Breast epithelium (tissue), 4 donors: ENCODE results near the gene C1RL. TPM values are rescaled to one million over a fixed set of nuclear protein-coding genes. Genes with fewer than 3 reads are reported as not detected.

ENCODE experiments used
- DNase-seq, 2 donors: peaks; one replicate each; pipeline ENCODE4 v3.0.0-alpha.2; 2019; ENCODE audit warnings: low spot score in 2 of 2
- H3K27ac ChIP-seq, 2 donors: fragments of 200-600 bp; sonication (generic) in 1 of 2; one replicate each; pipeline ENCODE4 v1.5.1; 2016 to 2019; ENCODE audit warnings: mild to moderate bottlenecking in 1 of 2
- H3K27me3 ChIP-seq, 2 donors: fragments of 200-600 bp; sonication (generic) in 1 of 2; one replicate each; pipeline versions ENCODE4 v1.5.1 to v1.6.0; 2017 to 2019; ENCODE audit warnings: control low read depth in 1 of 2, mild to moderate bottlenecking in 1 of 2
- H3K36me3 ChIP-seq: fragments of 200-600 bp; one replicate; pipeline ENCODE4 v1.5.1; 2019
- H3K4me1 ChIP-seq, 2 donors: fragments of 200-600 bp; sonication (generic); one replicate each; pipeline ENCODE4 v1.5.1; 2016 to 2019; ENCODE audit warnings: control low read depth in 1 of 2
- H3K4me3 ChIP-seq, 3 donors: fragments of 200-600 bp; sonication (generic); 1 replicate in 2 of 3; 2 replicates in 1 of 3; pipeline ENCODE4 v1.5.1; 2016 to 2019; ENCODE audit warnings: mild to moderate bottlenecking in 3 of 3, moderate library complexity in 2 of 3
- H3K9me3 ChIP-seq, 2 donors: fragments of 200-600 bp; sonication (generic) in 1 of 2; one replicate each; pipeline ENCODE4 v1.5.1; 2016 to 2019; ENCODE audit warnings: control low read depth in 1 of 2
- CTCF ChIP-seq, 3 donors: fragments of 450-650 bp; IDR thresholded peaks; one replicate each; pipeline ENCODE4 v1.5.1; 2016 to 2017; ENCODE audit warnings: antibody characterized with exemption in 3 of 3, mild to moderate bottlenecking in 3 of 3, moderate library complexity in 3 of 3
- POLR2A ChIP-seq: fragments of 450-650 bp; IDR thresholded peaks from one replicate; pipeline ENCODE4 v1.6.1; 2016; ENCODE audit warnings: antibody characterized with exemption, mild to moderate bottlenecking, moderate library complexity
- POLR2AphosphoS5 ChIP-seq, 3 donors: sonication (generic); formaldehyde crosslinking; IDR thresholded peaks; one replicate each; pipeline ENCODE4 v1.6.1; 2017; ENCODE audit warnings: antibody characterized with exemption in 3 of 3
- intact Hi-C: fragments of 100-400 bp; cut with DNase I; formaldehyde crosslinking; loops from one replicate; pipeline ENCODE4 v1.15.1; 2023; ENCODE audit warnings: low total_unique reads
- total RNA-seq, 3 donors: library from RNA; depleted of rRNA; stranded (reverse); fragments of >200 nt; gene quantifications; one replicate each; pipeline ENCODE4 v1.1.0, GENCODE V29; 2016

The C1RL gene
- total RNA-seq, 3 donors from 2014 or later, result 80.6 to 138 (median 124) TPM

- Histone ChIP-seq H3K36me3 (peaks cover 5% of the 10 kb centered on the region), H3K4me1 (no peaks in the 10 kb centered on the region), H3K27me3 (no peaks in the 10 kb centered on the region), H3K9me3 (no peaks in the 10 kb centered on the region), H3K27ac (no peak overlapping the region), H3K4me3 (no peak overlapping the region)
- intact Hi-C loops, result no loop called here
- no peak for DNase-seq
- TF ChIP-seq POLR2AphosphoS5 (IDR thresholded peaks at IDR 0.05) (no peak), POLR2A (no peak), CTCF (IDR thresholded peaks at IDR 0.05) (no peak)
These were observed 37.9 kb upstream of the C1RL start for GRCh38 chr12:7146906-7147305.

DNA sequence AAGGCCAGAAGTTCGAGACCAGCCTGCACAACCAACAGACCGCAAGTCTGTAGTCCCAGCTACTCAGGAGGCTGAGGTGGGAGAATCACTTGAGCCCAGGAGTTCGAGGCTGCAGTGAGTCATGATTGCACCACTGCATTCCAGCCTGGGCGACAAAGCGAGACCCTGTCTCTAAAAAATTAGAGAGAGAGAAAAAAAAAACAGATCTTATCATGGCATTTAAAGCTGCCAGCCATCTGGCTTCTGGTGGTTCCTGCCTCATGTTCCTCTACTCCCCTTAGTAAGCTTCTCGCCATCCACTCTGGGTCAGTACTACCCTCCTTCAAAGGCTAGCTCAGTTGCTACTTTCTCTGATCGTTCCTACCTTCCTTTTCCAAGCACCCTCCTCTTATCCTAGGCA lies 37.2 kb upstream of the C1RL start:
- peaks cover 5% of the 10 kb centered on the region for H3K36me3 ChIP-seq
- H3K4me1 ChIP-seq, result no peaks in the 10 kb centered on the region
- H3K27me3 ChIP-seq, result no peaks in the 10 kb centered on the region
- no peak overlapping the region for H3K27ac ChIP-seq
- no peaks in the 10 kb centered on the region for H3K9me3 ChIP-seq
- intact Hi-C loops, result no loop called here
- H3K4me3 ChIP-seq, result no peak overlapping the region
- TF ChIP-seq POLR2AphosphoS5 (IDR thresholded peaks at IDR 0.05), result no peak
- TF ChIP-seq CTCF (IDR thresholded peaks at IDR 0.05), result no peak
- no peak for TF ChIP-seq POLR2A
- DNase-seq, result no peak

DNA sequence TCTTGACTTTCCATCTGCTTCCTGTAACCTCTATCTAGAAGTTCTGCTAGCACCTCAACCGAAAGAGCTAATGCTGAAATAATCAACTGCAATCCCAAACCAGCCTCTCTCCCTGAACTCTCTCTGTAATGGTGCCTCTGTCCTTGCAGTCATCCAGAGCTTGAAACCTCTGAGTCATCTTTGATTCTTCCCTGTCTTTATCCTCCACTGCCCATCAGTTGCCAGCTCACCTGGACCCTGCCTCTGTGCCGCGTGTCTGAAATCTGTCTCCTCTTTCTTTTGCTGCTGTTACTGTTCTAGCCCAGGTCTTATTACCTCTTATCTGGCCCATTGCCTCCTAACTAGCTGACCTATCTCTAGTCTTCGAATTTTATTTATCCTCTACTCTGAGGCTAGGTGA lies 36.7 kb upstream of the C1RL start:
- H3K9me3 ChIP-seq, result no peaks in the 10 kb centered on the region
- no peak overlapping the region for H3K27ac ChIP-seq
- H3K4me1 ChIP-seq, result no peaks in the 10 kb centered on the region
- TF ChIP-seq CTCF (IDR thresholded peaks at IDR 0.05) (no peak), POLR2A (no peak), POLR2AphosphoS5 (IDR thresholded peaks at IDR 0.05) (no peak)
- no peaks in the 10 kb centered on the region for H3K27me3 ChIP-seq
- no peak for DNase-seq
- no peak overlapping the region for H3K4me3 ChIP-seq
- intact Hi-C loops, result no loop called here
- H3K36me3 ChIP-seq, result peaks cover 5% of the 10 kb centered on the region

DNA sequence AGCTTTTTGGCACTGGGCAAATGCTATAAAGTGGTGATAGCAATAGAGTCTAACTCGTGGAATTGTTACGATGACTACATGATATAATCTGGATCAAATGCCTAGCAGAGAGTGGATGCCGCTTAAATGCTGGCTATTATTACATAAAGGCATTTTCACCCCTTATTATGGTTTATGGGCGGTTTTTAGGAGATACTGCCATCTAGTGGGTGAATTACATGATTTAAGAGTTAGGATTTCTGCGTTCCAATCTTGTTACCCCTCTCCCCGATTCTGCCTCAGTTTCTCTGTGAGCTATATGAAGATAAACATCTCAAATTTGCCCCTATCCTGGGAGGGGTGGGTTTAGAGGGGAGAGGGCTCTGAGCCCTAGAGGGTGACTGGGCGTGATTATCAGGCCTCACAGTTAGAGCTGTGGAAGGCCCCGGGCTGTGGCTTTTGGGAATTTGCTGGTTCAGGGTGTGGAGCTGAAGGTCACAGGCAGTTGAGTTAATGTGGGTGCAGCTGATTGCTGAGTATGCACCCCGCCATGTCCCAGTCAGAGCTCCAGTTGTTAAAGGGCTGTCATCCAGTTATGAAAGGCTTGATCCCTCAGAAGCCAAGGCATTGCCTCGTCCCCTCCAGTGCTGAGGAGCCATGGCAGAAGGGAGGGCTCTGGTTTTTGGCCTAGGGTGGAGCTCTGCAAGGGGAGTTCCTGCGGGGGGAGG lies 35.6 kb upstream of the C1RL start:
- no peaks in the 10 kb centered on the region for H3K9me3 ChIP-seq
- H3K27ac ChIP-seq, result peak overlapping the region in 1 of 2 donors; percentile 77
- no peak for DNase-seq
- intact Hi-C loops, result no loop called here
- no peaks in the 10 kb centered on the region for H3K4me1 ChIP-seq
- H3K4me3 ChIP-seq, result no peak overlapping the region
- peaks cover 3% of the 10 kb centered on the region for H3K36me3 ChIP-seq
- peak in 2 of 3 donors; percentile 25 to 37 for TF ChIP-seq CTCF (IDR thresholded peaks at IDR 0.05)
- no peak for TF ChIP-seq POLR2A
- no peak for TF ChIP-seq POLR2AphosphoS5 (IDR thresholded peaks at IDR 0.05)
- H3K27me3 ChIP-seq, result no peaks in the 10 kb centered on the region

- TF ChIP-seq CTCF (IDR thresholded peaks at IDR 0.05) (no peak), POLR2A (no peak), POLR2AphosphoS5 (IDR thresholded peaks at IDR 0.05) (no peak)
- Histone ChIP-seq H3K9me3 (no peaks in the 10 kb centered on the region), H3K27ac (no peak overlapping the region), H3K27me3 (no peaks in the 10 kb centered on the region), H3K4me1 (no peaks in the 10 kb centered on the region), H3K36me3 (no peaks in the 10 kb centered on the region), H3K4me3 (no peak overlapping the region)
- intact Hi-C loops, result no loop called here
- DNase-seq, result peak in 1 of 2 donors; percentile 7
These were observed 34.5 kb upstream of the C1RL start for GRCh38 chr12:7143564-7143963.
